SK-N-MC (cell line): ENCODE measurements around the gene HOXA4.

ENCODE experiments used
- DNase-seq: peaks from one replicate; pipeline ENCODE4 v3.0.0-alpha.2; 2011; ENCODE audit warnings: low read depth, low spot score
- H3K27ac ChIP-seq: fragments of 200-600 bp; sonication (generic); 2 replicates; pipeline ENCODE4 v1.5.1; 2016; ENCODE audit warnings: mixed run types
- H3K36me3 ChIP-seq: fragments of 200-600 bp; sonication (generic); 2 replicates; pipeline ENCODE4 v1.6.1; 2017; ENCODE audit warnings: antibody characterized with exemption, low read length, mixed read lengths; ENCODE audit not compliant: insufficient read depth
- H3K4me3 ChIP-seq: fragments of 200-600 bp; sonication (generic); 2 replicates; pipeline ENCODE4 v1.5.1; 2016
- H3K9ac ChIP-seq: fragments of 200-600 bp; sonication (generic); 2 replicates; pipeline ENCODE4 v1.8.0; 2017; ENCODE audit warnings: mixed run types, mixed read lengths; ENCODE audit not compliant: insufficient read length
- H3K9me3 ChIP-seq: fragments of 200-600 bp; sonication (generic); 2 replicates; pipeline ENCODE4 v1.6.1; 2017; ENCODE audit warnings: low read depth, mild to moderate bottlenecking, antibody characterized with exemption, low read length, moderate library complexity, mixed read lengths
- EZH2 ChIP-seq: fragments of 200-600 bp; sonication (generic); IDR thresholded peaks from one replicate; pipeline ENCODE4 v1.6.1; 2017; ENCODE audit warnings: antibody characterized with exemption
- FOXP2 ChIP-seq: optimal IDR thresholded peaks from 2 replicates; pipeline ENCODE3; 2011; ENCODE audit warnings: mild to moderate bottlenecking, moderate library complexity; ENCODE audit not compliant: insufficient read depth; ENCODE audit errors: extremely low read length, control extremely low read depth
- POLR2AphosphoS5 ChIP-seq: IDR thresholded peaks from 2 replicates; pipeline ENCODE4 v1.6.1; 2012; ENCODE audit warnings: mild to moderate bottlenecking, low read depth, low read length, borderline replicate concordance

HOXA4 gene

GRCh38 chr7:27117887-27118491, 12.6 kb downstream of the HOXA4 start:
- no peak for TF ChIP-seq EZH2
- no peak for TF ChIP-seq POLR2AphosphoS5
- no peak for TF ChIP-seq FOXP2

GRCh38 chr7:27116962-27117886, 13.3 kb downstream of the HOXA4 start:
- DNase-seq, result no peak
- Histone ChIP-seq H3K27ac (no peak overlapping the region), H3K9ac (no peak overlapping the region), H3K36me3 (no peaks in the 10 kb centered on the region), H3K4me3 (no peak overlapping the region), H3K9me3 (no peaks in the 10 kb centered on the region)
- no peak for TF ChIP-seq EZH2

More at GRCh38 chr7:27117887-27118491, 12.6 kb downstream of the HOXA4 start:
- DNase-seq, result no peak
- Histone ChIP-seq H3K9ac (no peak overlapping the region), H3K27ac (no peak overlapping the region), H3K9me3 (no peaks in the 10 kb centered on the region), H3K4me3 (no peak overlapping the region), H3K36me3 (no peaks in the 10 kb centered on the region)

GRCh38 chr7:27116031-27116961, 14.3 kb downstream of the HOXA4 start:
- H3K4me3 ChIP-seq, result no peak overlapping the region
- H3K27ac ChIP-seq, result no peak overlapping the region

GRCh38 chr7:27115221-27116026, 15.1 kb downstream of the HOXA4 start:
- no peak for TF ChIP-seq FOXP2
- no peak for TF ChIP-seq POLR2AphosphoS5
- peak; percentile 99 for TF ChIP-seq EZH2
- Histone ChIP-seq H3K9me3 (no peaks in the 10 kb centered on the region), H3K9ac (no peak overlapping the region), H3K36me3 (no peaks in the 10 kb centered on the region), H3K27ac (no peak overlapping the region), H3K4me3 (no peak overlapping the region; the same call in 1 of the 2 replicates)
- no peak for DNase-seq

More at GRCh38 chr7:27116031-27116961, 14.3 kb downstream of the HOXA4 start:
- Histone ChIP-seq H3K9me3 (no peaks in the 10 kb centered on the region), H3K36me3 (no peaks in the 10 kb centered on the region), H3K9ac (no peak overlapping the region)
- TF ChIP-seq FOXP2, result no peak
- TF ChIP-seq POLR2AphosphoS5, result no peak
- no peak for TF ChIP-seq EZH2
- no peak for DNase-seq

- no peak overlapping the region for H3K9ac ChIP-seq
- no peak overlapping the region; the same call in 1 of the 2 replicates for H3K4me3 ChIP-seq
- H3K27ac ChIP-seq, result no peak overlapping the region
Observed at GRCh38 chr7:27114881-27115220, 15.7 kb downstream of the HOXA4 start.

GRCh38 chr7:27113991-27114769, 16.4 kb downstream of the HOXA4 start:
- Histone ChIP-seq H3K9ac (no peak overlapping the region), H3K4me3 (no peak overlapping the region), H3K27ac (no peak overlapping the region), H3K36me3 (no peaks in the 10 kb centered on the region), H3K9me3 (no peaks in the 10 kb centered on the region)
- TF ChIP-seq POLR2AphosphoS5, result no peak
- TF ChIP-seq EZH2, result no peak
- TF ChIP-seq FOXP2, result no peak
- no peak for DNase-seq

More at GRCh38 chr7:27114881-27115220, 15.7 kb downstream of the HOXA4 start:
- TF ChIP-seq EZH2 (no peak), POLR2AphosphoS5 (no peak), FOXP2 (no peak)
- DNase-seq, result no peak
- Histone ChIP-seq H3K36me3 (no peaks in the 10 kb centered on the region), H3K9me3 (no peaks in the 10 kb centered on the region)
